ENCODE data around the gene SPATA19. TPM values are rescaled to one million over a fixed set of nuclear protein-coding genes. Genes with fewer than 3 reads are reported as not detected.
A peak's percentile ranks its signal among the peaks of the same experiment; 100 is the strongest.

SPATA19 gene
- total and polyA plus RNA-seq, 4 donors = not detected

DNA sequence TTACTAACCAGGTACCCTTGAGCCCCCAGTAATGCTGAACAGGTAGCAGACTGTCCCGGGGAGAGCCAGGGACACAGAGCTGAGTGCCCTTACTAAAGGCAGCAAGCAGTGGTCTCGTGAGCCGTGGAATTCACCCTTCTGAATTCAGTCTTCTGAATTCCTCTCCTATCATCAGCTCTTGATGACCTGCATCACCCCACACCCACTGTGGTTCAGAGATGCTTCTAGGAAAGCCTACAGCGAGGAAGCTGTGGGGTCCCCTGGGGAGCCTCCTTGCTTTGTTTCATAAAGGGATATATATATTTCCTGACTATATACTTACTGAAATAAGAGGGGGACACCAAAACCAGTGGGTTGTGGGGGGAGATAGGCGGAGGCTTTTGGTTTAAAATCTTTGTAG, 2.6 kb downstream of the SPATA19 start:
- no peak overlapping the region for H3K27ac ChIP-seq (ENCODE audit: low read depth in 1 of 2, low read length in 2 of 2)
- H3K9me3 ChIP-seq (ENCODE audit: control insufficient read depth in 4 of 4, low read length in 3 of 4) = peaks cover 0 to 3% (median under 1%) of the 10 kb centered on the region in 4 donors
- 49% methylated on average over 5 of the region's 5 CpGs for WGBS
- TF ChIP-seq EGR1 (IDR thresholded peaks at IDR 0.05; ENCODE audit: low read depth in 2 of 2) = no peak
- TF ChIP-seq SP1 (IDR thresholded peaks at IDR 0.05) = no peak
- no peaks in the 10 kb centered on the region for H3K36me3 ChIP-seq (ENCODE audit: control insufficient read depth in 4 of 4, insufficient read depth in 3 of 4, low read depth in 1 of 4, low read length in 3 of 4)
- no peak overlapping the region for H3K9ac ChIP-seq (ENCODE audit: low read depth in 1 of 2, low read length in 2 of 2)
- H3K4me3 ChIP-seq (ENCODE audit: low read depth in 1 of 3, low read length in 3 of 3) = no peak overlapping the region
- H3K4me1 ChIP-seq (ENCODE audit: control insufficient read depth in 4 of 4, insufficient read depth in 4 of 4, low read length in 3 of 4) = no peaks in the 10 kb centered on the region
- H3K27me3 ChIP-seq (ENCODE audit: control insufficient read depth in 4 of 4, insufficient read depth in 4 of 4, low read length in 3 of 4) = peaks cover 0 to 2% (median 0%) of the 10 kb centered on the region in 4 donors
- no peak for DNase-seq (ENCODE audit: low spot score)

DNA sequence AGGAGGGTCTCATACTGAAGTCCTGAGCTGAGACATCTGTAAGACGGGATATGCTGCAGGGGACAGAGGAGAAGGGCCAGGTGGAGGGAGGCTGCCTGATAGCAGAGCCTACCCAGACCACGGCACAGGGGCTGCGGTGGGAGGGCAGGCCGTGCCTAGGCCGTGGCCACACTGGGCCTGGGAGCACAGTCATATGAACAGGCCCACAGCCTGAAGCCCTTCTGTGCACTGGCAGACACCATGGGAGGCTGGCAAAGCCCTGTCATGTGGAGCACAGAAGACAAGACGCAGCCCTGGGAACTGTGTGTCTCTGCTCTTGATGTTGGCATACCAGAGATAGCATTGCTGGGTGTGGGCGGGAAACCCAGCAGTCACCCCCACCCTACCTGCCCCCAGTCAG, 3.3 kb downstream of the SPATA19 start:
- Histone ChIP-seq H3K4me1 (ENCODE audit: control insufficient read depth in 4 of 4, insufficient read depth in 4 of 4, low read length in 3 of 4) (no peaks in the 10 kb centered on the region), H3K9ac (ENCODE audit: low read depth in 1 of 2, low read length in 2 of 2) (no peak overlapping the region)
- WGBS = 72% methylated on average over 7 of the region's 7 CpGs

DNA sequence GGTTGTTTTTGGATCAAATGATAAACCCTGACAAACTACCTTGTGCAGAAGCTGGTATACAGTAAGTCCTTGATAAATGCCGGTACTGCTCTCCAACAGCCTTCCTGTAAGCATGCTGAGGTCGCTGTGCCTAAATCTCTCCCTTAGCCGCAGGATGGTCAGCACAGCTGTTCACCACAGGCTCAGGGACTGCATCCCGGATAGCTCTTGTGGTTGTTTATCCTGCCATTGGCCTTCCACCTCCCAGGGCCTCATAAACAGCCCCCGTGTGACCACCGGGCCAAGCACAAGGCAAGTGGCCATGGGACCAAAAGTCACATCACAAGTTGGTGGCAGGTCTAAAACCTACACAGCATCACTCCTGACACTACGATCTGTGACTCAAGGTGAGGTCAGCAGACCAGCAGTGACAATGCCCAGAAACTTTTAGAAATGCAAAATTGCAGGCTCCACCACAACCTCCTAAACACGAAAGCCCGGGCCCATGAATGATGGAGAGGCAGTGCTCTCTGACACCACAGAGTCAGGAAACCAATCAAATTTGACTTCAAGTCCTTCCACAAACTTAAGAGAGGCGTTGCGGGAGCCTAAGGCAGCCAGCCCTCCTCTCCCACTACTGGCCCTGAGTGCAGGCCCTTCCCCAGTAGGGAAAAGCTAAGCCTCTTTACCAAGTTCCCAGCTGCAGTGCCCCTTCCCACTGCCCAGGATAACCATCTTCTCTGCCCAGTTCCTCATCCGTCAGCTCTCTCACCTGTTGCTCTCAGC, 3.9 kb downstream of the SPATA19 start:
- Histone ChIP-seq H3K9ac (ENCODE audit: low read depth in 1 of 2, low read length in 2 of 2) (no peak overlapping the region), H3K36me3 (ENCODE audit: control insufficient read depth in 4 of 4, insufficient read depth in 3 of 4, low read depth in 1 of 4, low read length in 3 of 4) (no peaks in the 10 kb centered on the region), H3K27me3 (ENCODE audit: control insufficient read depth in 4 of 4, insufficient read depth in 4 of 4, low read length in 3 of 4) (no peaks in the 10 kb centered on the region), H3K4me3 (ENCODE audit: low read depth in 1 of 3, low read length in 3 of 3) (no peak overlapping the region), H3K27ac (ENCODE audit: low read depth in 1 of 2, low read length in 2 of 2) (no peak overlapping the region), H3K9me3 (ENCODE audit: control insufficient read depth in 4 of 4, low read length in 3 of 4) (peaks cover 0 to 7% (median 0%) of the 10 kb centered on the region in 4 donors), H3K4me1 (ENCODE audit: control insufficient read depth in 4 of 4, insufficient read depth in 4 of 4, low read length in 3 of 4) (peaks cover 0 to under 1% (median 0%) of the 10 kb centered on the region in 4 donors)
- no peak for TF ChIP-seq YY1 (IDR thresholded peaks at IDR 0.05)
- no peak for TF ChIP-seq GABPA (IDR thresholded peaks at IDR 0.05 in 1 of 2, conservative IDR thresholded peaks at IDR 0.05 in 1 of 2)
- TF ChIP-seq NR2F2 (IDR thresholded peaks at IDR 0.05) = no peak
- no peak for TF ChIP-seq RAD21 (IDR thresholded peaks at IDR 0.05)
- TF ChIP-seq SP1 (IDR thresholded peaks at IDR 0.05) = no peak
- TF ChIP-seq, protein P1, sequence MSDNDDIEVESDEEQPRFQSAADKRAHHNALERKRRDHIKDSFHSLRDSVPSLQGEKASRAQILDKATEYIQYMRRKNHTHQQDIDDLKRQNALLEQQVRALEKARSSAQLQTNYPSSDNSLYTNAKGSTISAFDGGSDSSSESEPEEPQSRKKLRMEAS (IDR thresholded peaks at IDR 0.05) = no peak
- peak; percentile 12 for DNase-seq (ENCODE audit: low spot score)
- 64% methylated on average over 12 of the region's 12 CpGs for WGBS

More for the DNA sequence above, 3.3 kb downstream of the SPATA19 start:
- no peak overlapping the region for H3K4me3 ChIP-seq (ENCODE audit: low read depth in 1 of 3, low read length in 3 of 3)
- no peak overlapping the region for H3K27ac ChIP-seq (ENCODE audit: low read depth in 1 of 2, low read length in 2 of 2)
- H3K27me3 ChIP-seq (ENCODE audit: control insufficient read depth in 4 of 4, insufficient read depth in 4 of 4, low read length in 3 of 4) = peaks cover 0 to 1% (median 0%) of the 10 kb centered on the region in 4 donors
- DNase-seq (ENCODE audit: low spot score) = no peak
- no peaks in the 10 kb centered on the region for H3K36me3 ChIP-seq (ENCODE audit: control insufficient read depth in 4 of 4, insufficient read depth in 3 of 4, low read depth in 1 of 4, low read length in 3 of 4)
- peaks cover 0 to 7% (median 0%) of the 10 kb centered on the region in 4 donors for H3K9me3 ChIP-seq (ENCODE audit: control insufficient read depth in 4 of 4, low read length in 3 of 4)
- TF ChIP-seq, protein P2, sequence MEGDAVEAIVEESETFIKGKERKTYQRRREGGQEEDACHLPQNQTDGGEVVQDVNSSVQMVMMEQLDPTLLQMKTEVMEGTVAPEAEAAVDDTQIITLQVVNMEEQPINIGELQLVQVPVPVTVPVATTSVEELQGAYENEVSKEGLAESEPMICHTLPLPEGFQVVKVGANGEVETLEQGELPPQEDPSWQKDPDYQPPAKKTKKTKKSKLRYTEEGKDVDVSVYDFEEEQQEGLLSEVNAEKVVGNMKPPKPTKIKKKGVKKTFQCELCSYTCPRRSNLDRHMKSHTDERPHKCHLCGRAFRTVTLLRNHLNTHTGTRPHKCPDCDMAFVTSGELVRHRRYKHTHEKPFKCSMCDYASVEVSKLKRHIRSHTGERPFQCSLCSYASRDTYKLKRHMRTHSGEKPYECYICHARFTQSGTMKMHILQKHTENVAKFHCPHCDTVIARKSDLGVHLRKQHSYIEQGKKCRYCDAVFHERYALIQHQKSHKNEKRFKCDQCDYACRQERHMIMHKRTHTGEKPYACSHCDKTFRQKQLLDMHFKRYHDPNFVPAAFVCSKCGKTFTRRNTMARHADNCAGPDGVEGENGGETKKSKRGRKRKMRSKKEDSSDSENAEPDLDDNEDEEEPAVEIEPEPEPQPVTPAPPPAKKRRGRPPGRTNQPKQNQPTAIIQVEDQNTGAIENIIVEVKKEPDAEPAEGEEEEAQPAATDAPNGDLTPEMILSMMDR (IDR thresholded peaks at IDR 0.05; ENCODE audit: low read depth, low read length, missing input control) = no peak
- TF ChIP-seq, protein P3, sequence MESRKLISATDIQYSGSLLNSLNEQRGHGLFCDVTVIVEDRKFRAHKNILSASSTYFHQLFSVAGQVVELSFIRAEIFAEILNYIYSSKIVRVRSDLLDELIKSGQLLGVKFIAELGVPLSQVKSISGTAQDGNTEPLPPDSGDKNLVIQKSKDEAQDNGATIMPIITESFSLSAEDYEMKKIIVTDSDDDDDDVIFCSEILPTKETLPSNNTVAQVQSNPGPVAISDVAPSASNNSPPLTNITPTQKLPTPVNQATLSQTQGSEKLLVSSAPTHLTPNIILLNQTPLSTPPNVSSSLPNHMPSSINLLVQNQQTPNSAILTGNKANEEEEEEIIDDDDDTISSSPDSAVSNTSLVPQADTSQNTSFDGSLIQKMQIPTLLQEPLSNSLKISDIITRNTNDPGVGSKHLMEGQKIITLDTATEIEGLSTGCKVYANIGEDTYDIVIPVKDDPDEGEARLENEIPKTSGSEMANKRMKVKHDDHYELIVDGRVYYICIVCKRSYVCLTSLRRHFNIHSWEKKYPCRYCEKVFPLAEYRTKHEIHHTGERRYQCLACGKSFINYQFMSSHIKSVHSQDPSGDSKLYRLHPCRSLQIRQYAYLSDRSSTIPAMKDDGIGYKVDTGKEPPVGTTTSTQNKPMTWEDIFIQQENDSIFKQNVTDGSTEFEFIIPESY (IDR thresholded peaks at IDR 0.05) = no peak
- TF ChIP-seq HNF4A (conservative IDR thresholded peaks at IDR 0.05) (no peak), NR2F2 (IDR thresholded peaks at IDR 0.05) (no peak), FOXA1 (IDR thresholded peaks at IDR 0.05) (no peak), YY1 (IDR thresholded peaks at IDR 0.05) (no peak), JUND (IDR thresholded peaks at IDR 0.05) (no peak), EGR1 (IDR thresholded peaks at IDR 0.05; ENCODE audit: low read depth in 2 of 2) (no peak), TAF1 (conservative IDR thresholded peaks at IDR 0.05) (no peak), RXRA (IDR thresholded peaks at IDR 0.05) (no peak)
- TF ChIP-seq, protein P1 (IDR thresholded peaks at IDR 0.05) = no peak
- TF ChIP-seq, protein P4, sequence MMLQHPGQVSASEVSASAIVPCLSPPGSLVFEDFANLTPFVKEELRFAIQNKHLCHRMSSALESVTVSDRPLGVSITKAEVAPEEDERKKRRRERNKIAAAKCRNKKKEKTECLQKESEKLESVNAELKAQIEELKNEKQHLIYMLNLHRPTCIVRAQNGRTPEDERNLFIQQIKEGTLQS (IDR thresholded peaks at IDR 0.05) = no peak

Measured in liver (tissue), 9 donors.